ENCODE data around the gene MKKS.

DNA sequence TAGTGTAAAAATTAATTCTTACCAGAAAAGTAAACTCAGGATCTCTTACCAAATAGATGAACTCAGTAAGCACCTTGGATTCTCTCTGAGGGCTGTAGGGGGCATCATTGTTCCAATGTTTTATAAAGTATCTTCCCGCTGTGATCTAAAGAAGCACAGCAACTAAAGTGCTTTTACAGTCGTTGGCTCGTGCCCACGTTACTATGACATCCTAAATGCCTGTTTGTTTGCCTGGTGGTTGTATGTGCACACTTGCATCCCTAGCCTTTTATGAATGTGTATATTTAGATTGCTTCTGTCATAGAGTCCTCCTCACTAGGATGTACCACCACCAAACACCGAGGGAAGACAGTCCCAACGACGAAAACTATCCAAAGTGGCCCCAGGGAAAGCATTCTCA lies 35.6 kb upstream of the MKKS start:
- TF ChIP-seq CEBPB (IDR thresholded peaks at IDR 0.05; ENCODE audit: borderline replicate concordance, low read depth, low read length) = no peak
- TF ChIP-seq, protein P1, sequence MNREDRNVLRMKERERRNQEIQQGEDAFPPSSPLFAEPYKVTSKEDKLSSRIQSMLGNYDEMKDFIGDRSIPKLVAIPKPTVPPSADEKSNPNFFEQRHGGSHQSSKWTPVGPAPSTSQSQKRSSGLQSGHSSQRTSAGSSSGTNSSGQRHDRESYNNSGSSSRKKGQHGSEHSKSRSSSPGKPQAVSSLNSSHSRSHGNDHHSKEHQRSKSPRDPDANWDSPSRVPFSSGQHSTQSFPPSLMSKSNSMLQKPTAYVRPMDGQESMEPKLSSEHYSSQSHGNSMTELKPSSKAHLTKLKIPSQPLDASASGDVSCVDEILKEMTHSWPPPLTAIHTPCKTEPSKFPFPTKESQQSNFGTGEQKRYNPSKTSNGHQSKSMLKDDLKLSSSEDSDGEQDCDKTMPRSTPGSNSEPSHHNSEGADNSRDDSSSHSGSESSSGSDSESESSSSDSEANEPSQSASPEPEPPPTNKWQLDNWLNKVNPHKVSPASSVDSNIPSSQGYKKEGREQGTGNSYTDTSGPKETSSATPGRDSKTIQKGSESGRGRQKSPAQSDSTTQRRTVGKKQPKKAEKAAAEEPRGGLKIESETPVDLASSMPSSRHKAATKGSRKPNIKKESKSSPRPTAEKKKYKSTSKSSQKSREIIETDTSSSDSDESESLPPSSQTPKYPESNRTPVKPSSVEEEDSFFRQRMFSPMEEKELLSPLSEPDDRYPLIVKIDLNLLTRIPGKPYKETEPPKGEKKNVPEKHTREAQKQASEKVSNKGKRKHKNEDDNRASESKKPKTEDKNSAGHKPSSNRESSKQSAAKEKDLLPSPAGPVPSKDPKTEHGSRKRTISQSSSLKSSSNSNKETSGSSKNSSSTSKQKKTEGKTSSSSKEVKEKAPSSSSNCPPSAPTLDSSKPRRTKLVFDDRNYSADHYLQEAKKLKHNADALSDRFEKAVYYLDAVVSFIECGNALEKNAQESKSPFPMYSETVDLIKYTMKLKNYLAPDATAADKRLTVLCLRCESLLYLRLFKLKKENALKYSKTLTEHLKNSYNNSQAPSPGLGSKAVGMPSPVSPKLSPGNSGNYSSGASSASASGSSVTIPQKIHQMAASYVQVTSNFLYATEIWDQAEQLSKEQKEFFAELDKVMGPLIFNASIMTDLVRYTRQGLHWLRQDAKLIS (CRISPR knock-in tag; IDR thresholded peaks at IDR 0.05) = no peak
- TF ChIP-seq, protein P2, sequence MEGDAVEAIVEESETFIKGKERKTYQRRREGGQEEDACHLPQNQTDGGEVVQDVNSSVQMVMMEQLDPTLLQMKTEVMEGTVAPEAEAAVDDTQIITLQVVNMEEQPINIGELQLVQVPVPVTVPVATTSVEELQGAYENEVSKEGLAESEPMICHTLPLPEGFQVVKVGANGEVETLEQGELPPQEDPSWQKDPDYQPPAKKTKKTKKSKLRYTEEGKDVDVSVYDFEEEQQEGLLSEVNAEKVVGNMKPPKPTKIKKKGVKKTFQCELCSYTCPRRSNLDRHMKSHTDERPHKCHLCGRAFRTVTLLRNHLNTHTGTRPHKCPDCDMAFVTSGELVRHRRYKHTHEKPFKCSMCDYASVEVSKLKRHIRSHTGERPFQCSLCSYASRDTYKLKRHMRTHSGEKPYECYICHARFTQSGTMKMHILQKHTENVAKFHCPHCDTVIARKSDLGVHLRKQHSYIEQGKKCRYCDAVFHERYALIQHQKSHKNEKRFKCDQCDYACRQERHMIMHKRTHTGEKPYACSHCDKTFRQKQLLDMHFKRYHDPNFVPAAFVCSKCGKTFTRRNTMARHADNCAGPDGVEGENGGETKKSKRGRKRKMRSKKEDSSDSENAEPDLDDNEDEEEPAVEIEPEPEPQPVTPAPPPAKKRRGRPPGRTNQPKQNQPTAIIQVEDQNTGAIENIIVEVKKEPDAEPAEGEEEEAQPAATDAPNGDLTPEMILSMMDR (CRISPR knock-in tag; IDR thresholded peaks at IDR 0.05) = peak; percentile 74
- TF ChIP-seq, protein P3, sequence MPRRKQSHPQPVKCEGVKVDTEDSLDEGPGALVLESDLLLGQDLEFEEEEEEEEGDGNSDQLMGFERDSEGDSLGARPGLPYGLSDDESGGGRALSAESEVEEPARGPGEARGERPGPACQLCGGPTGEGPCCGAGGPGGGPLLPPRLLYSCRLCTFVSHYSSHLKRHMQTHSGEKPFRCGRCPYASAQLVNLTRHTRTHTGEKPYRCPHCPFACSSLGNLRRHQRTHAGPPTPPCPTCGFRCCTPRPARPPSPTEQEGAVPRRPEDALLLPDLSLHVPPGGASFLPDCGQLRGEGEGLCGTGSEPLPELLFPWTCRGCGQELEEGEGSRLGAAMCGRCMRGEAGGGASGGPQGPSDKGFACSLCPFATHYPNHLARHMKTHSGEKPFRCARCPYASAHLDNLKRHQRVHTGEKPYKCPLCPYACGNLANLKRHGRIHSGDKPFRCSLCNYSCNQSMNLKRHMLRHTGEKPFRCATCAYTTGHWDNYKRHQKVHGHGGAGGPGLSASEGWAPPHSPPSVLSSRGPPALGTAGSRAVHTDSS (CRISPR knock-in tag; conservative IDR thresholded peaks at IDR 0.05) = no peak
- TF ChIP-seq ZNF879 (CRISPR knock-in tag; IDR thresholded peaks at IDR 0.05) = no peak
- TF ChIP-seq, protein P4, sequence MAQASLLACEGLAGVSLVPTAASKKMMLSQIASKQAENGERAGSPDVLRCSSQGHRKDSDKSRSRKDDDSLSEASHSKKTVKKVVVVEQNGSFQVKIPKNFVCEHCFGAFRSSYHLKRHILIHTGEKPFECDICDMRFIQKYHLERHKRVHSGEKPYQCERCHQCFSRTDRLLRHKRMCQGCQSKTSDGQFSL (CRISPR knock-in tag; IDR thresholded peaks at IDR 0.05) = no peak
- no peak for TF ChIP-seq ZNF329 (CRISPR knock-in tag; IDR thresholded peaks at IDR 0.05; ENCODE audit: low read depth)
- no peak for TF ChIP-seq ESRRA (CRISPR knock-in tag; IDR thresholded peaks at IDR 0.05; ENCODE audit: low read depth)
- TF ChIP-seq CHCHD3 (CRISPR knock-in tag; IDR thresholded peaks at IDR 0.05) = no peak
- no peak for TF ChIP-seq SPEN (CRISPR knock-in tag; IDR thresholded peaks at IDR 0.05; ENCODE audit: low read depth)
- TF ChIP-seq ZNF367 (CRISPR knock-in tag; IDR thresholded peaks at IDR 0.05; ENCODE audit: borderline replicate concordance) = no peak
- no peak for TF ChIP-seq KLF13 (CRISPR knock-in tag; IDR thresholded peaks at IDR 0.05)
- TF ChIP-seq DPF2 (CRISPR knock-in tag; IDR thresholded peaks at IDR 0.05; ENCODE audit: borderline replicate concordance, low read depth) = no peak

All from HepG2 (cell line).